ENCODE results near the gene RAVER1.

The RAVER1 gene

GRCh38 chr19:10346509-10346908, 13.2 kb upstream of the RAVER1 start:
- Histone ChIP-seq H3K36me3 (ENCODE audit: control insufficient read depth in 2 of 2, insufficient read depth in 1 of 2, low read length in 2 of 2) (peaks cover 0 to 13% of the 10 kb centered on the region in 2 experiments; a peak in 2 of 3 replicates), H3K9me3 (ENCODE audit: control insufficient read depth, insufficient read depth, low read depth, low read length) (no peaks in the 10 kb centered on the region), H3K4me3 (ENCODE audit: low read depth, low read length) (no peak overlapping the region), H3K4me1 (ENCODE audit: control insufficient read depth, insufficient read depth, low read length) (no peaks in the 10 kb centered on the region), H3K27ac (ENCODE audit: extremely low read depth, low read depth, low read length) (no peak overlapping the region)
- TF ChIP-seq ZNF580 (tag by site-specific recombination; IDR thresholded peaks at IDR 0.05) (no peak), ZFHX2 (tag by site-specific recombination; conservative IDR thresholded peaks at IDR 0.05) (0 out of 2 replicates have a peak, but pooled peaks have one; percentile 7), ELK4 (IDR thresholded peaks at IDR 0.05; ENCODE audit: borderline replicate concordance, low read depth, low read length) (no peak)
- POLR2A ChIA-PET, result no interaction called here
- CTCF ChIA-PET, result interaction anchor here (0.6 to 1.0 kb wide), 2 partner anchors 12 to 37 kb away, joined by 4 read pairs; no protein-coding TSS in a partner anchor

GRCh38 chr19:10344780-10345179, 11.5 kb upstream of the RAVER1 start:
- POLR2A ChIA-PET, result interaction anchor here (4.4 kb wide), 1 partner anchor 11 kb away, joined by 26 read pairs; the partner anchor contains the start of gene RAVER1
- no peaks in the 10 kb centered on the region for H3K36me3 ChIP-seq (ENCODE audit: control insufficient read depth in 2 of 2, insufficient read depth in 1 of 2, low read length in 2 of 2)
- no peak overlapping the region for H3K4me3 ChIP-seq (ENCODE audit: low read depth, low read length)
- no peaks in the 10 kb centered on the region for H3K4me1 ChIP-seq (ENCODE audit: control insufficient read depth, insufficient read depth, low read length)
- CTCF ChIA-PET, result interaction anchor here (0.6 to 0.9 kb wide), 2 partner anchors 11 to 46 kb away, joined by 3 read pairs; no protein-coding TSS in a partner anchor
- no peaks in the 10 kb centered on the region for H3K9me3 ChIP-seq (ENCODE audit: control insufficient read depth, insufficient read depth, low read depth, low read length)
- TF ChIP-seq ZNF704 (tag by site-specific recombination; IDR thresholded peaks at IDR 0.05), result no peak
- TF ChIP-seq HOXD13 (CRISPR knock-in tag; IDR thresholded peaks at IDR 0.05; ENCODE audit: borderline replicate concordance), result no peak
- no peak for TF ChIP-seq ZSCAN5A (tag by site-specific recombination; IDR thresholded peaks at IDR 0.05)
- no peak for TF ChIP-seq ZBTB6 (tag by site-specific recombination; IDR thresholded peaks at IDR 0.05)
- TF ChIP-seq ZNF266 (tag by site-specific recombination; IDR thresholded peaks at IDR 0.05; ENCODE audit: low read depth), result no peak
- TF ChIP-seq GLIS1 (tag by site-specific recombination; IDR thresholded peaks at IDR 0.05), result no peak
- no peak for TF ChIP-seq INSM2 (tag by site-specific recombination; IDR thresholded peaks at IDR 0.05)
- no peak for TF ChIP-seq ZNF791 (tag by site-specific recombination; IDR thresholded peaks at IDR 0.05)
- no peak for TF ChIP-seq PRDM1 (tag by site-specific recombination; IDR thresholded peaks at IDR 0.05)
- no peak for TF ChIP-seq ZNF433 (tag by site-specific recombination; IDR thresholded peaks at IDR 0.05; ENCODE audit: low read depth)
- TF ChIP-seq ZNF16 (tag by site-specific recombination; IDR thresholded peaks at IDR 0.05; ENCODE audit: low read depth), result no peak
- no peak for TF ChIP-seq ZNF146 (tag by site-specific recombination; IDR thresholded peaks at IDR 0.05)
- no peak for TF ChIP-seq ZNF280D (tag by site-specific recombination; IDR thresholded peaks at IDR 0.05)
- H3K27ac ChIP-seq (ENCODE audit: extremely low read depth, low read depth, low read length), result no peak overlapping the region

Data from HEK293 (cell line).